Parathyroid adenoma (tissue), 2 donors: ENCODE data around the gene XRCC3.

Source experiments
- H2AFZ ChIP-seq: fragments of 300-600 bp; sonication (generic); one replicate; pipeline ENCODE4 v1.7.0; 2017; ENCODE audit warnings: antibody characterized with exemption, mild to moderate bottlenecking
- H3K27ac ChIP-seq: fragments of 300-600 bp; sonication (generic); one replicate; pipeline ENCODE4 v1.7.0; 2017
- H3K27me3 ChIP-seq: fragments of 300-600 bp; sonication (generic); one replicate; pipeline ENCODE4 v1.7.0; 2017; ENCODE audit warnings: low read length; ENCODE audit not compliant: control insufficient read depth, insufficient read depth
- H3K36me3 ChIP-seq: fragments of 300-600 bp; sonication (generic); one replicate; pipeline ENCODE4 v1.7.0; 2017; ENCODE audit warnings: low read length; ENCODE audit not compliant: control insufficient read depth, insufficient read depth
- H3K4me1 ChIP-seq: fragments of 300-600 bp; sonication (generic); one replicate; pipeline ENCODE4 v1.7.0; 2017; ENCODE audit warnings: control low read depth
- H3K4me2 ChIP-seq: fragments of 300-600 bp; sonication (generic); one replicate; pipeline ENCODE4 v1.7.0; 2017; ENCODE audit warnings: low read length
- H3K4me3 ChIP-seq: fragments of 300-600 bp; sonication (generic); one replicate; pipeline ENCODE4 v1.7.0; 2017; ENCODE audit warnings: low read depth, low read length
- H3K79me2 ChIP-seq: fragments of 300-600 bp; sonication (generic); one replicate; pipeline ENCODE4 v1.7.0; 2017; ENCODE audit warnings: control low read depth
- H3K9ac ChIP-seq: fragments of 300-600 bp; sonication (generic); one replicate; pipeline ENCODE4 v1.7.0; 2017; ENCODE audit warnings: mild to moderate bottlenecking
- H3K9me3 ChIP-seq: fragments of 300-600 bp; sonication (generic); one replicate; pipeline ENCODE4 v1.7.0; 2017; ENCODE audit warnings: low read length; ENCODE audit not compliant: control insufficient read depth
- CTCF ChIP-seq: fragments of 300-600 bp; sonication (generic); IDR thresholded peaks from one replicate; pipeline ENCODE4 v1.7.0; 2017; ENCODE audit warnings: antibody characterized with exemption, mild to moderate bottlenecking
- donor health status: primary hyperparathyroidism.

XRCC3 gene

GRCh38 chr14:103742499-103743255 is 27.4 kb upstream of the XRCC3 start:
- H3K9ac ChIP-seq, result no peak overlapping the region
- no peak for TF ChIP-seq CTCF
- H3K9me3 ChIP-seq, result no peaks in the 10 kb centered on the region
- H3K4me3 ChIP-seq, result no peak overlapping the region
- H3K4me1 ChIP-seq, result no peaks in the 10 kb centered on the region
- H2AFZ ChIP-seq, result no peak overlapping the region
- H3K27me3 ChIP-seq, result no peaks in the 10 kb centered on the region
- H3K36me3 ChIP-seq, result no peaks in the 10 kb centered on the region
- H3K79me2 ChIP-seq, result peaks cover 3% of the 10 kb centered on the region
- H3K4me2 ChIP-seq, result no peak overlapping the region
- H3K27ac ChIP-seq, result no peak overlapping the region

GRCh38 chr14:103741876-103742275 is 26.6 kb upstream of the XRCC3 start:
- Histone ChIP-seq H3K27ac (no peak overlapping the region), H3K4me2 (no peak overlapping the region), H2AFZ (no peak overlapping the region), H3K36me3 (no peaks in the 10 kb centered on the region), H3K4me1 (no peaks in the 10 kb centered on the region), H3K27me3 (no peaks in the 10 kb centered on the region), H3K79me2 (peaks cover 3% of the 10 kb centered on the region), H3K9me3 (no peaks in the 10 kb centered on the region), H3K4me3 (no peak overlapping the region), H3K9ac (no peak overlapping the region)
- TF ChIP-seq CTCF, result no peak

GRCh38 chr14:103740991-103741689 is 25.9 kb upstream of the XRCC3 start:
- Histone ChIP-seq H3K27me3 (no peaks in the 10 kb centered on the region), H3K79me2 (peaks cover 3% of the 10 kb centered on the region), H3K4me1 (no peaks in the 10 kb centered on the region), H2AFZ (no peak overlapping the region), H3K9ac (no peak overlapping the region), H3K4me2 (no peak overlapping the region), H3K4me3 (no peak overlapping the region), H3K9me3 (no peaks in the 10 kb centered on the region), H3K27ac (no peak overlapping the region), H3K36me3 (no peaks in the 10 kb centered on the region)
- no peak for TF ChIP-seq CTCF

GRCh38 chr14:103739793-103740501 is 24.7 kb upstream of the XRCC3 start:
- Histone ChIP-seq H2AFZ (no peak overlapping the region), H3K36me3 (no peaks in the 10 kb centered on the region), H3K79me2 (peaks cover 3% of the 10 kb centered on the region), H3K4me2 (no peak overlapping the region), H3K9me3 (no peaks in the 10 kb centered on the region), H3K27ac (no peak overlapping the region), H3K9ac (no peak overlapping the region), H3K27me3 (no peaks in the 10 kb centered on the region), H3K4me3 (no peak overlapping the region), H3K4me1 (no peaks in the 10 kb centered on the region)
- no peak for TF ChIP-seq CTCF
